T-helper 1 cell treated with Interleukin-12 subunit alpha and Interleukin-12 subunit beta and Interleukin-4 antibody, amounts not matched to agents 30 μg/mL and 1 μg/mL, for 36 hours (primary cell): ENCODE results near the gene DCP1B.

ENCODE experiments used
- H3K27ac Mint-ChIP-seq: one replicate; pipeline ENCODE4 v1.8.0; 2021; ENCODE audit warnings: mild to moderate bottlenecking, mixed read lengths
- H3K27me3 Mint-ChIP-seq: one replicate; pipeline ENCODE4 v1.8.0; 2021; ENCODE audit warnings: low read depth, mixed read lengths
- H3K36me3 Mint-ChIP-seq: one replicate; pipeline ENCODE4 v1.8.0; 2021; ENCODE audit warnings: low read depth, mixed read lengths
- H3K4me1 Mint-ChIP-seq: one replicate; pipeline ENCODE4 v1.8.0; 2021; ENCODE audit warnings: low read depth, mixed read lengths
- H3K4me3 Mint-ChIP-seq: one replicate; pipeline ENCODE4 v1.8.0; 2021; ENCODE audit warnings: mild to moderate bottlenecking, moderate library complexity, mixed read lengths
- H3K9me3 Mint-ChIP-seq: one replicate; pipeline ENCODE4 v1.8.0; 2021; ENCODE audit warnings: mixed read lengths

Gene DCP1B

GRCh38 chr12:1904875-1905274 is 99.4 kb downstream of the DCP1B start:
- H3K4me1 Mint-ChIP-seq = peaks cover 2% of the 10 kb centered on the region
- H3K27me3 Mint-ChIP-seq = peaks cover 55% of the 10 kb centered on the region
- no peak overlapping the region for H3K27ac Mint-ChIP-seq
- peaks cover 51% of the 10 kb centered on the region for H3K9me3 Mint-ChIP-seq
- no peaks in the 10 kb centered on the region for H3K36me3 Mint-ChIP-seq
- H3K4me3 Mint-ChIP-seq = no peak overlapping the region

GRCh38 chr12:1896964-1897363 is 107.3 kb downstream of the DCP1B start:
- H3K27ac Mint-ChIP-seq = no peak overlapping the region
- H3K27me3 Mint-ChIP-seq = peaks cover 64% of the 10 kb centered on the region

More at GRCh38 chr12:1896964-1897363, 107.3 kb downstream of the DCP1B start:
- Mint-ChIP-seq H3K36me3 (no peaks in the 10 kb centered on the region), H3K4me1 (no peaks in the 10 kb centered on the region), H3K4me3 (no peak overlapping the region), H3K9me3 (peaks cover 14% of the 10 kb centered on the region)
